HUES6 (cell line): Measurements from ENCODE around the gene ERBB3.
"Not testable (repeated sequence)": the region's sequence is repeated elsewhere in the genome, so short reads cannot be mapped to it uniquely, and the experiment has no call there.

Experiments used
- H3K27ac ChIP-seq: 2 replicates; pipeline ENCODE4 v1.7.0; 2013; ENCODE audit warnings: low read depth, mild to moderate bottlenecking, low read length, inconsistent platforms
- H3K27me3 ChIP-seq: 2 replicates; pipeline ENCODE4 v1.6.1; 2013; ENCODE audit warnings: low read length; ENCODE audit not compliant: control insufficient read depth, insufficient read depth
- H3K36me3 ChIP-seq: 2 replicates; pipeline ENCODE4 v1.6.1; 2013; ENCODE audit warnings: low read length; ENCODE audit not compliant: control insufficient read depth, insufficient read depth
- H3K4me1 ChIP-seq: 2 replicates; pipeline ENCODE4 v1.6.1; 2013; ENCODE audit warnings: low read length; ENCODE audit not compliant: control insufficient read depth, insufficient read depth
- H3K4me3 ChIP-seq: 2 replicates; pipeline ENCODE4 v1.5.1; 2013; ENCODE audit warnings: low read depth, low read length
- H3K9ac ChIP-seq: one replicate; pipeline ENCODE4 v1.6.1; 2013; ENCODE audit warnings: mild to moderate bottlenecking, low read length
- H3K9me3 ChIP-seq: 2 replicates; pipeline ENCODE4 v1.6.1; 2013; ENCODE audit warnings: low read depth, low read length; ENCODE audit not compliant: control insufficient read depth, insufficient read depth

Gene ERBB3

GRCh38 chr12:56115329-56115728 is 35.4 kb downstream of the ERBB3 start:
- Histone ChIP-seq H3K9me3 (no peaks in the 10 kb centered on the region), H3K36me3 (peaks cover 48% of the 10 kb centered on the region), H3K9ac (peak overlapping the region; percentile 95), H3K27me3 (no peaks in the 10 kb centered on the region), H3K4me1 (peaks cover 12% of the 10 kb centered on the region), H3K4me3 (peak overlapping the region; percentile 69), H3K27ac (peak overlapping the region; percentile 75; the same call in 1 of the 2 replicates)

GRCh38 chr12:56116267-56117081 is 36.5 kb downstream of the ERBB3 start, which contains the start of gene RPL41:
Gene RPL41 (plus strand): TSS chr12:56116633.
- H3K4me1 ChIP-seq, result peaks cover 12% of the 10 kb centered on the region
- peak within 1 kb of the TSS; percentile 75 for H3K27ac ChIP-seq
- H3K27me3 ChIP-seq, result no peaks in the 10 kb centered on the region
- H3K36me3 ChIP-seq, result peaks cover 48% of the 10 kb centered on the region
- peak within 1 kb of the TSS; percentile 69 for H3K4me3 ChIP-seq
- H3K9me3 ChIP-seq, result no peaks in the 10 kb centered on the region
- peak within 1 kb of the TSS; percentile 95 for H3K9ac ChIP-seq

- Histone ChIP-seq H3K4me3 (peak overlapping the region; percentile 82), H3K27ac (peak overlapping the region; percentile 75), H3K9ac (peak overlapping the region; percentile 95), H3K4me1 (peaks cover 12% of the 10 kb centered on the region), H3K36me3 (peaks cover 46% of the 10 kb centered on the region)
- H3K9me3 ChIP-seq, H3K27me3 ChIP-seq: not testable (repeated sequence)
These were observed 37.2 kb downstream of the ERBB3 start for GRCh38 chr12:56117082-56117706.

GRCh38 chr12:56117778-56118687 is 38.1 kb downstream of the ERBB3 start, which contains the start of gene ZC3H10:
Gene ZC3H10 (plus strand): TSS chr12:56118266. CDS start chr12:56120563, 2,297 bp downstream.
- peak within 1 kb of the TSS; percentile 95 for H3K9ac ChIP-seq
- H3K4me3 ChIP-seq, result peak within 1 kb of the TSS; percentile 82
- peaks cover 12% of the 10 kb centered on the region for H3K4me1 ChIP-seq
- H3K36me3 ChIP-seq, result peaks cover 38% of the 10 kb centered on the region
- no peaks in the 10 kb centered on the region for H3K9me3 ChIP-seq
- peak within 1 kb of the TSS; percentile 75 for H3K27ac ChIP-seq
- no peaks in the 10 kb centered on the region for H3K27me3 ChIP-seq

- H3K4me1 ChIP-seq, result peaks cover 12% of the 10 kb centered on the region
- peak overlapping the region; percentile 82 for H3K4me3 ChIP-seq
- H3K9ac ChIP-seq, result peak overlapping the region; percentile 84
- H3K36me3 ChIP-seq, result peaks cover 31% of the 10 kb centered on the region
- 0 out of 2 replicates have a peak overlapping the region, but pooled peaks have one; percentile 5 for H3K27ac ChIP-seq
- H3K9me3 ChIP-seq, result no peaks in the 10 kb centered on the region
- no peaks in the 10 kb centered on the region for H3K27me3 ChIP-seq
These were observed 38.9 kb downstream of the ERBB3 start for GRCh38 chr12:56118688-56119357.

- H3K4me1 ChIP-seq, result peaks cover 12% of the 10 kb centered on the region
- no peak overlapping the region for H3K27ac ChIP-seq
- peak overlapping the region; percentile 84 for H3K9ac ChIP-seq
- no peaks in the 10 kb centered on the region for H3K27me3 ChIP-seq
- H3K36me3 ChIP-seq, result peaks cover 26% of the 10 kb centered on the region
- H3K9me3 ChIP-seq, result no peaks in the 10 kb centered on the region
- H3K4me3 ChIP-seq, result peak overlapping the region; percentile 82
These were observed 39.4 kb downstream of the ERBB3 start for GRCh38 chr12:56119361-56119796.

- Histone ChIP-seq H3K36me3 (peaks cover 26% of the 10 kb centered on the region), H3K4me3 (no peak overlapping the region), H3K9ac (peak overlapping the region; percentile 3), H3K27ac (no peak overlapping the region), H3K9me3 (no peaks in the 10 kb centered on the region), H3K4me1 (peaks cover 12% of the 10 kb centered on the region), H3K27me3 (no peaks in the 10 kb centered on the region)
These were observed 40.3 kb downstream of the ERBB3 start for GRCh38 chr12:56120158-56120846.

- H3K27ac ChIP-seq, result no peak overlapping the region
- no peak overlapping the region for H3K9ac ChIP-seq
- no peak overlapping the region for H3K4me3 ChIP-seq
- H3K4me1 ChIP-seq, result peaks cover 13% of the 10 kb centered on the region
- H3K36me3 ChIP-seq, result peaks cover 26% of the 10 kb centered on the region
- H3K27me3 ChIP-seq, result no peaks in the 10 kb centered on the region
- H3K9me3 ChIP-seq, result no peaks in the 10 kb centered on the region
These were observed 41.4 kb downstream of the ERBB3 start for GRCh38 chr12:56121204-56121870.

GRCh38 chr12:56122637-56123036 is 42.7 kb downstream of the ERBB3 start:
- Histone ChIP-seq H3K4me3 (no peak overlapping the region), H3K4me1 (peaks cover 25% of the 10 kb centered on the region), H3K36me3 (peaks cover 18% of the 10 kb centered on the region), H3K9me3 (no peaks in the 10 kb centered on the region), H3K9ac (no peak overlapping the region), H3K27me3 (no peaks in the 10 kb centered on the region), H3K27ac (no peak overlapping the region)
